Measurements from ENCODE around the gene PIRT.

Gene PIRT

GRCh38 chr17:10843811-10844210 lies 5.9 kb upstream of the PIRT start:
- H3K4me3 ChIP-seq (ENCODE audit: control insufficient read depth, low read depth, low read length): no peak overlapping the region
- DNase-seq (ENCODE audit: low read depth): no peak
- no peak for TF ChIP-seq CTCF (conservative IDR thresholded peaks at IDR 0.05; ENCODE audit: control insufficient read depth, insufficient read depth, low read depth, low read length)

GRCh38 chr17:10842658-10843057 lies 4.8 kb upstream of the PIRT start:
- no peak for TF ChIP-seq CTCF (conservative IDR thresholded peaks at IDR 0.05; ENCODE audit: control insufficient read depth, insufficient read depth, low read depth, low read length)
- no peak overlapping the region for H3K4me3 ChIP-seq (ENCODE audit: control insufficient read depth, low read depth, low read length)
- DNase-seq (ENCODE audit: low read depth): no peak

- DNase-seq (ENCODE audit: low read depth): no peak
- no peak for TF ChIP-seq CTCF (conservative IDR thresholded peaks at IDR 0.05; ENCODE audit: control insufficient read depth, insufficient read depth, low read depth, low read length)
- no peak overlapping the region for H3K4me3 ChIP-seq (ENCODE audit: control insufficient read depth, low read depth, low read length)
These were observed 795 bp upstream of the PIRT start for GRCh38 chr17:10838682-10839081.

GRCh38 chr17:10836966-10837590 lies 809 bp downstream of the PIRT start:
- DNase-seq (ENCODE audit: low read depth): no peak
- no peak overlapping the region for H3K4me3 ChIP-seq (ENCODE audit: control insufficient read depth, low read depth, low read length)
- no peak for TF ChIP-seq CTCF (conservative IDR thresholded peaks at IDR 0.05; ENCODE audit: control insufficient read depth, insufficient read depth, low read depth, low read length)

- H3K4me3 ChIP-seq (ENCODE audit: control insufficient read depth, low read depth, low read length): no peak overlapping the region
- TF ChIP-seq CTCF (conservative IDR thresholded peaks at IDR 0.05; ENCODE audit: control insufficient read depth, insufficient read depth, low read depth, low read length): no peak
- DNase-seq (ENCODE audit: low read depth): no peak
These were observed 1.7 kb downstream of the PIRT start for GRCh38 chr17:10836145-10836544.

GRCh38 chr17:10831696-10832095 lies 6.2 kb downstream of the PIRT start:
- TF ChIP-seq CTCF (conservative IDR thresholded peaks at IDR 0.05; ENCODE audit: control insufficient read depth, insufficient read depth, low read depth, low read length): no peak
- no peak overlapping the region for H3K4me3 ChIP-seq (ENCODE audit: control insufficient read depth, low read depth, low read length)
- no peak for DNase-seq (ENCODE audit: low read depth)
